Stimulated activated CD4-positive, alpha-beta T cell treated with anti-CD3 and anti-CD28 coated beads, Interleukin-2, amount 100 ng/mL, for 48 hours (primary cell): ENCODE results near the gene PRKN.
"Not testable (repeated sequence)": the region's sequence is repeated elsewhere in the genome, so short reads cannot be mapped to it uniquely, and the experiment has no call there.

Experiments used
- DNase-seq, 2 donors: peaks; one replicate each; pipeline ENCODE4 v3.0.0-alpha.2; 2020

PRKN gene

DNA sequence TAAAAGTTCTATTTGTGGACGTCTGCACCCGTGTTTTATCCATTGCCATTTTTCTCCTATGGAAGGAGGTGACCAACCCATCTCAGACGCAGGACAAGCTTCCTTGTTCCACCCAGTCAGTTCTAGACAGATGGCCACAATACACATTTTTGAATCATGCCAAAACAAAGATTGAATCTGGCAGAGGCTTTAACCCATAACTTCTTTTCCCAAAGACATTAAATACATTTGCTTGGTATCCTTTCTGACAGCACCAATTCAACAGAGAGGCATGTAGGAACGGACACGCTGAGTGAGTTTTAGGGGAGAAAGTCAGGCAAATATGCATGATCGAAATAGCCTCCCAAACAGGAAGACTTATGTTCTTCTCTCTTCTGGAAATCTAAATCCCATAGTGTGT, 901.1 kb downstream of the PRKN start:
- DNase-seq, result no peak

DNA sequence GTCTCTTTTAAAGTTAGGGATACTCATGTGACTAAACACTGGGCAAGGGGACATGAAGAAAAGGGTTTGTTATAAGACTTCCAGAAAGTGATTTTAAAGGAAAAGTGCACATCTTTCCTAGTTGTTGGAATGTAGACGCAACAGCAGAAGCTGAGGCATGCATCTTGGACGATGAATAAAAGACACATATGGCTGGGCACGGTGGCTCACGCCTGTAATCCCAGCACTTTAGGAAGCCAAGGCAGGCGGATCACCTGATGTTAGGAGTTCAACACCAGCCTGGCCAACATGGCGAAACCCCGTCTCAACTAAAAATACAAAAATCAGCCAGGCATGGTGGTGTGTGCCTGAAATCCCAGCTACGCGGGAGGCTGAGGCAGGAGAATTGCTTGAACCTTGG, 905.4 kb downstream of the PRKN start:
- DNase-seq, result not testable (repeated sequence)

DNA sequence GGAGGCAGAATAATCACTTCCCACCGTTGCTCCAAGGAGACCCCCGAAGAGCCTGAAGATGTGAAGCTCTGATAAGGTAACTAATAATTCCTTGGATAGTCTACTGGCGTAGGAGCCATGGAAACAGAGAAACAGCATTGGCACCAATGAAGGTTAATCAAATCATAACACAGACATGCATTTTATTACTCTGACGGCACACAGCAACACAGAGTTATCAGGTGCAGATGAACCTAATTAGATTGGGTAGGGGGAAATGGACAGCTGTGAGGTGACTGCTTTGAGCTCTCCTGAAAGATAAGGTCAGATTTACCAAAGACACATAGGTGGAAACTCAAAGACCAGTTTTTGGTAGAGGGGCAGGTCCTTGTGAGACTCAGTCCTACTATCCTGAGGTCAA, 909.7 kb downstream of the PRKN start:
- DNase-seq, result no peak

DNA sequence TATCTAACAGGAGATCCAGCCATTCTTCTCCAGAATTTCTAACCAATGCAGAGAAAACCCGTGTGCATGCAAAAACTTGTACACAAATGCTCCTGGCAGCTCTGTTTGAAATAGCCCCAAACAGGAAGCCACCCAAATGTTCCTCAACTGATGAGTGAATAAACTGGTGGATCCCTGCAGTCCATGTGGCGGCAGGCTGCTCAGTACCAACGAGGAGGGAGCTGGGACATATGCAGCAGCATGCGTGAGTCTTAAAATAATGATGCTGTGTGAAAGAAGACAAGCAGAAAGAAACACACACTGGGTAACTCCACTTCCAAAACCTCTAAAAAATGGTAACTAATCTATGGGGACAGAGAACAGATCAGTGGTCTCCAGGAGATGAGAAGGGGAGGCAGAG, 911.6 kb downstream of the PRKN start:
- no peak for DNase-seq

DNA sequence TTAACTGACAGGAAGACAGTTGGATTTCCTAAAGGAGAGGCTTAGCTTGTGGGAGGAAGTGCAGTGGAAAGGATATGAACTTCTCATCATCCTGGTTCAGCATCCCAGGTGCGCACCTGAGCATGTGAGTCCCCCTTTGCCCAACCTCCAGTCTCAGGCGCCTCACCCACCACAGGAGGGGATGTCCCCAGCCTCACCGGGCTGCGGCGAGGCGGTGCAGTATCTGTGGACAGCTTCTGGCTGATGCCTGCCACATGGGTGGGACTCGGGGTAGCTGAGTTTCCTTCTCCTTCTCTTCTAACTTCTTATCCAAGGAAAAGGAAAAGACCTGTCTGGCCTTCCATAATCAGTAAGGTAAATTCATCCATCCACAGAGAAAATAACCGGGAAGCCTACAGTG, 914.4 kb downstream of the PRKN start:
- no peak for DNase-seq

DNA sequence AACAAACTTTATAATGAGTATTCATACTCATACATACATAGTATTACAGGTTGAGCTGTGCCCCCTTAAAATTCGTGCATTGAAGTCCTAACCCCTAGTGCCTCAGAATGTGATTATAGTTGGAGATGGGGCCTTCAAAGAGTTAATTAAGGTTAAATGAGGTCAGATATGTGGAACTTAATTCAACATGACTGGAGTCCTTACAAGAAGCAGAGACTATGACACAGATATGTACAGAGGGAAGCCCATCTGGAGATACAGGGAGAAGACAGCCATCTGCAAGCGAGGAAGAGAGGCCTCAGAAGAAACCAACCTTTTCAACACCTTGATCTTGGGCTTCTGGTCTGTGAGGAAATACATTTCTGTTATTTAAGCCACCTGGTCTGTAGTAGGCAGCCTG, 917.6 kb downstream of the PRKN start:
- no peak for DNase-seq

DNA sequence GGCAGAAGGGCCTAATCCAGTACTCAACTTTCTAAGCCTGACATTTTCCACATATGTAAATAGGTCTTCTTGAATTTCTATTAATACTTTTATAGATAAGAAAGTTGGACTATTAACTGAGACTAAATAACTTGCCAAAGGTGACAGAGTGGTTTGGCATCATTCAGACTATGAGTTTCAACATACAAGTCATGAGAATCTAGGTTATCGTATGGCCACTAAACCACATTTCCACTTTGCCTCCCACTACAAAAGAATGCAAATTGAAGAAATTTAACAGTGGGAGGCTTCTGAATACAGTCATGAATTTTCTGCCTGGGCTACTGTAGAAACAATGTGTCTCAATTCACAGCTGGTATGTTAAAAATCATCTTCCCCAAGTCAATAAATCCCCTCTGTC, 922.7 kb downstream of the PRKN start:
- no peak for DNase-seq

DNA sequence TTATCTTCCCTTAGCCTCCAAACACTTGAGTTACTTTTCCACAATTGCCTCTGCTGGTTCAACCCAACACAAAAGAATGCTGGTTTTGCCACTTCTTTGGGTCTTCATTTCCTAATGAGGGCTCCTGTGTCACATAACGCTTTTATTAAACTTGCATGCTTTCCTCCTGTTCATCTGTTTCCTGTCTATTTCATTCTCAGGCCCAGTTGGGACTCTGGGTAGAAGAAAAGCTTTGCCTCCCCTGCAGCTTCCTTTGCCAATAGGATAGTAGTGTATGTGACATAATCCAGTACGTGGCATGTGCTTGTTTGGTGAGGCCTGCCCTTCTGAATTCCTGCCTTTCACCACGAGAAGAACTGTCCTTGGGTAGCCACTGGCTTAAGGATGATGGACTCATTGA, 924.4 kb downstream of the PRKN start:
- DNase-seq, result no peak

DNA sequence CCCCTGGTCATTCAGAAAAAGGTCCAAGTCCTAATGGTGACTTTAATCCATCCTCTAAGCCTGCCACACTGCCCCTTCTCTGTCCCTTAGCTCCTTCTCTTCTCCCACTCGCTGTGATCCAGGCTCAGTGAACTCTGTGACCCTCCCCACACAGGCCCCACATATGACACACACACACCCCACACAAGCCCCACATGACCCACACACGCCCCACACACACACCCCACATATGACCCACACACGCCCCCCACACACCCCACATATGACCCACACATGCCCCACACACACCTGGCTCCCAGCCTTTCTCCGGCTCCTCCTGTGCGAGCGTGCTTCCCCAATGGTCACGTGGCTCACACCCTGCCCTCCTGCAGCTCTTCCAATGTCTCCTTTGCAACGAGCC, 925.3 kb downstream of the PRKN start:
- no peak for DNase-seq

DNA sequence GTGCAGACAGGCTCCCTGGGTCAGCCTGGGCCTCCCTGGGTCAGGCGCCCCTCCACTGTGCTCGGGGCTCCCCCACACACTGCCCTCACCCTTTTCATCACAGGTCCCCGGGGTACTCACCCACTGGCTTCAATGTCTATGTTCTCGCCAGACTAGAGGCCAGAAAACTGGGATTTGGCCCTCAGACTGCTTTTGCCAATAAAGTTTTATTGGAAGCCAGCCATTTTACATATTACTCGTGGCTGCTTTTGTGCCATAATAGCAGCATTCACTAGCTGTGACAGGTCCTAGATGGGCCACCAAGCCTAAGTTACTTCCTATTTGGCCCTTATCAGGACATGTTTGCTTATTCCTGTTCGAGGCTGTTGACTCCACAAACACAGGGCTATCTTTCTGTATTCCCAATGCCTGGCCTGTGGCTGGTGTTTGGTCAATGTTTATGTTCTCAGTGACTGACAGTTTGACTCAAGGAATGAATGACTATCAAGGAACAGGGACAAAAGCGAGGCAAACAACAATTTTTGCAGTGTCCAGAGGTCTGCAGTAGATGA, 928.6 kb downstream of the PRKN start:
- no peak for DNase-seq

DNA sequence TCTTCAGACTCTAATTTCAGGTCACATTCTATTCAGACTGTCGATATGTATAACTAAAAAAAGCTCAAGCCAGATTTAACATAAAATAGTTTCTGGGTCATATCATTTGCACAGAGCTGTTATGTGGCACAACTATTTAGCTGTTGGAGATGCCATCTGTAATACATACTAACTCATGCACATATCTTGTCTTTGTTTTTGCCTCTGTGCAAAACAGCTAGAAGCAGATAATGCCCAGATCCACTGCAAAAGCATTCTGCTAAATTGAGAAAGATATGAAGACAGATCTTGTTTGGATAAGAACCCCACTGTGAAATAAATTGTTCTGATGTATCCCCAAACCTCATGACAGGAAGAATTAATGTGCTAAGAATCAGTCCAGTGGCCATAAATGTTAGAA, 930.9 kb downstream of the PRKN start:
- DNase-seq, result no peak

DNA sequence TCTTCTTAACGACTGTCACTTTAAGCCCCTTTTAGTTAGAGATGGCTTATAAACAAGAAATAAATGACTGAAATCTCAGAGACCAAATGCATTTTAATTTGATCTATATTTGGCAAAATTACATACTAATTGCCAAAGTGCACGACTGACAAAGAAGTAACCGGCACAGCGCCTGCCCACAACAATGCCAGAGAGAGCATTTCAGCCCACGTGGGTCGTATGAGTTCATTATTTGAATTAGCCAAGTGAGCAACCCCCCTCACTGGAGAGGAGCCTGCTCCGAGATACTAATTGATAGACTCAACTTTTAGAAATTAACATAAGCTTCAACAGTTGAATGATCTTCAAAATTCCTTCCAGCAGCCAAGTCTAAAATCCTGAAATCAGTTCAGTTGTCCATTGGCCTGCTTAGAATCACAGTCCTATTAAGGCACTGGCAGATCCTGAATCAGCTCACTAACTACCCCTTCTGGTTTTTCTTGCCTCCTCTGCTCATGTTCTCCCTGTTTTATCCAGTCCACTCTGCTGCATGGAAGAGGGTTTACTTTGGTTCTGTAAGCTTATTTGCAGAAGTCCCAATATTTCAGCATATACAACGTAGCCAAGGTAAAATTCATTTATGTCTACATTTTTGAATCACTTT, 934.6 kb downstream of the PRKN start:
- no peak for DNase-seq

DNA sequence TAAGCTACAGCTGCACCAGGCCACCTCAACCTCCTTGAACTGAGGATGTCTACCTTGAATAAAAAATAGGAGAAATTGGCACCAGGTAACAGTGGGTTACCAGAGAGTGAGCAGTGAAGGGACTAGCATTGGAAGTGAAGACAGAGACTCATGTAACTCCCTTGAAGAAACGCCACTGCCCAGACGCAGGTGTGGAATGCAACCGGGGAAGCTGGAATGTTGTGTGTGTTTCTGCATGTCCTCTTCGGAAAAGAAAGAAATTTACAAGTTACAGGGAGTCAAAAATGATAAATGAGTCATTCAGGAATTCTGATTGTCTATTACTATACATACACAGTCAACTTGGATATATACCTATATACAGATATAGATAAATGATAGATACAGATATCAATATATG, 939.0 kb downstream of the PRKN start:
- DNase-seq, result no peak

DNA sequence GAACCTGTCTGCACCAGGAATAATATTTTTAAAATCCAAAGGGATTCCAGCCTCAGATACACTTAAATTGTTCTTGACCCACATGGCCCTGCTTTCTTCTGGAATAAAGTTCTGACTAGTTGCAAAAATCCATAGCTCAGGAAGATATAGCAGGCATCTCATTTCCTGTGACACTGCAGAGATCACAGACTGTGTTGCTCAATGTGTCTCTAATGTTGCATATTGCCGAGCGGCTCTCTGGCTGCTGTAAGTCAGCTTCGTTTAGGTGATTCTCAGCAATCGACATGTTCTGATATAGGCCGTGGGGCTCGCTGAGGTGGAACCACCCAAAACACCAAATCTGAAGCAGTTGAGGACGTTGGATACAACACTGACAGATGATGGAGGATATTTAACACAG, 955.4 kb downstream of the PRKN start:
- no peak for DNase-seq

DNA sequence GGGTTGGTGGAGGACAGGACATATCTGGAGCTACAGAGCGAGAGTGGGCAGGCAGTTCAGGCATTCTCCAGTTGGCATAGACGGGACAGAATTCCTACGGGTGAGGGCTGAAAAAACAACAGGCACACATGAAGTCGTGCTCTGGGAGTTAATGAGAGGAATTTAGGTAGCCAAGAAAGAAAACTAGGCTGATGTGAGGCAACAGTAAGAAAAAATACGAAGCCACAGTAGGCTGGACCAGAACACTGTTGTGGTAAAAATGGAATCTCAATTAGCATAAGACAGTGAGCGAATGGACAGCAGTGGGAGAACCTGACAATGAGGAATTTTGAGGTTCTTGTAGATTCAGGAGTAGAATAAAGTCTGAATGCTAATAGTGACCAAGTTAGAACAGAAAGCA, 965.6 kb downstream of the PRKN start:
- DNase-seq, result no peak

DNA sequence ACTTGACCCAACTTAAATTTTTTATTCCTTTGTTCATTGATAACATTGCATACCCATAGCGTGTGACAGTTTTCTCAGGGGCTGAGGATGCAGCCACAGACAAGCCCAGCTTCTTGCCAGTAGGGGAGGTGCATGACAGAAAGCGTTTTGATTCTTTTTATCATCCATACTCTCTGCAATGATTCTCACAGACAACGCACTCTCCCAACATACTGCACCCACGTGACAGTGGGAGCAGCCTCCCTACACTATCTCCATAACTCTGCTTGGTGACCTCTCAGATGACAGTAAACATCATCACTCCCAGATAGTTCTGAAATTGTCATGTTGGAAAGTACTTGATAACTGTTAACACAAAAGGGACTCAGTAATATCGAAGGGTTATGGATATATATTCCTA, 972.5 kb downstream of the PRKN start:
- no peak for DNase-seq

DNA sequence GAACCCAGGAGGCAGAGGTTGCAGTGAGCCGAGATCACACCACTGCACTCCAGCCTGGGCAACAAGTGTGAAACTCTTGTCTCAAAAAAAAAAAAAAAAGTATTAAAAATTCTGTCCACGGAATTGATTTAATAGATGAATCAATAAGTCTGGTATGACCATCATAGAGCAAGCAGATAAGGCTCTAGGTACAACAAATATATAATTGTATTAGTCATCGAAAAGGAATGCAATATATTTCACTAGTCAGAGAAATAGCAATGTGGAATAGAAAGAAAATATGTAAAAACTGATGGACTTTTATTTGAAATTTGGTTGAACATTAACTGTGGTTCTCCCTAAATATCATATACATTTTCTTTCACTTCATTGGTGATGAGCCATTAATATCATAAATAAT, 976.9 kb downstream of the PRKN start:
- DNase-seq, result no peak

DNA sequence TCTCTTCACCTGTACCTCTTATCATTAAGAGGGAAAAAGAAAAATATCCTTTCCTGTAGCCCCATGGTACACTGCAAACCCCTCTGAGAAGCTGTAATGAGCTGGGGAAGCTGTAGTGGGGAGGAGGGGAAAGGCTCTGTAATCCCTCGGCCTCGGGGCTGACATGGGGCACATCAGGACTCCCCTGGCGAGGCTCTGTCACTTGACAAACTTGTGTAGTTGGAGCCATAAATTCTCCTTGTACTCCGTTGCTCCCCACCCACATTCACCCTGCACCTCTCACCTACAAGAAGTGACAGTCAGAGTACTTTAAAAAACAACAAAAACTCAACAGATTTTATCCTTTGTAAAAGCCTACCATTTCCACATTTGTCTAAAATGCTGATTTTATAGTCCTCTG, 978.0 kb downstream of the PRKN start:
- DNase-seq, result no peak

DNA sequence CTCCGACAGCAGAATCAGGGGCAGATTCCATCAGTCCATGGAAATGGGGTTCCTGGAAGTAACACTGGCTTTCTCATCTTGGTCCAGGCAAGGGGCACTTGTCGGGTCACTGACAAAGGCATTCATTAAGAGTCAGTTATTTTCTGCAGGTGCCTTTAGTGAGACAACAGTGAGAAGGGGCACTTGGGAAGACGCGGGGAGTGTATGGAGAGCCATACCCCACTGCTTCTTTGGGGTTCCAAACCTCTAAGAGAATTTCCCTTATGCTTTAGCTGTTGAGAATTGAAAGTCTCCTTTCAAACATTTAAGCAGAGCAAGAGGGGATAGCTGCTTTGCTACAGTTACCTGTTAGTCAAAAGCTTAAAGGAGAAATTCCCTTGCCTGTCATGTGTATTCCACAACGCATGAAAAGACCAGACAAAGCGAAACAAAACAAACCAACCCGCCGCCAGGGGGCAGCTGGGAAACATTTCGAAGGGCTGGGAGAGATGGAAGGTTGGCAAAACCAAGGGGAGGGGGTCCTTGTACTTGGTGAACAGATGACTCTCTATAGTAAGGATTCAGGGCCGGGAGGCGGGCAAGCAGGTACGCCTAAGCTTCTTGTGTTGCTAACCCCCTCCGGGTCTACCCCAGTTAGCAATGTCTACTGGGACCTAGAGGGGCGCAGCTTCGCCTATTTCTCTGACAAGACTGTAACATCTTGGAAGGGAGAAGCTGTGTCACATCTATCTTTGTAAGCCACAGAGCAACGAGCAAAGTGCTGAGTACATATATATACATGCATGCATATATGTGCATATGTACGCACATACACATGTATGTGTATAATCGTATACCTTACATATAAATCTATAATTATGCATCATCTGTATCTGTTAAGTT, 978.8 kb downstream of the PRKN start:
- peak; percentile 15 to 35 for DNase-seq

DNA sequence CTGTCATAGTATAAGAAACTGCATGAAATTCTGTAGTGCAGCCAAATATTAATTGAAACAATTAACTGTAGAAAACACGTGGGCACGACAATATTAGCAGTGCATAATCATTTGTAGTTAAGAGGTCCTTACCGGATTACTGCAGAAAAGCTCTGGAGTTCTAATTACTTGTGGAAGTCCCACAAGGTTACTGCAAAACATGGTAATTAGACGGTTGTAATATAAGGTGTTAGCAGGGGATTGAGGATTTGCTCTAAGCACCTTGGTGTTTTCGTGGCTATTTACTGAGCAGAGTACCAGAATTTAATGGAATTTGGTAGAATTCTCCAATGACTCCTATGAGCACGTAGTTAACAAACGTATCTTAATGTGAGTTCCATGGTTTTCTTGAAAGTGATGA, 980.1 kb downstream of the PRKN start:
- DNase-seq, result no peak

DNA sequence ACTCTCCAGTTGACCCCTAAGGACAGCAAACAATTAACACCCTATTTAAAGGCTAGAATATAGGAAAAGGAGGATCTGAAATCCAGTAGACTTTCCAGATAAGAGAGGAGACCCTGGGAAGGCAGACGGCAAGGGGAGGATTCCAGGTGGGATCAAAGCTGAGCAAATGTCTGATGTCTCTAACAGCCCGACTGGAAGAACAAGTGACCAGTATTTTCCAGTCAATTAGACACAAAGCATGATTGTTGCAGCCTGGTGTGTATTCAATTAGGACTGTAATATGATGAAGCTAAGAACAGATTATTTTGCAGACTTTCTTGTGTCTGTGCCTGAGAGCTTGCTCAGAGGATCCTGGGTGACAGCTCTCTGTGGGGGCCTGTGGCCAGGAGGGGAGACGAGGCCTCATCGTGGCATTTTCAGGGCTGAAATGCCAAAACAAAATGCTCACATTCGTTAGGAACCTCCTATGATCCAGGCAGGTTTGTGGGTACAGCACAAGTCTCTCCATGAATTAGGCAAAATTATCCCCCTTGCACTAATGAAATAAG, 981.9 kb downstream of the PRKN start:
- DNase-seq, result no peak

DNA sequence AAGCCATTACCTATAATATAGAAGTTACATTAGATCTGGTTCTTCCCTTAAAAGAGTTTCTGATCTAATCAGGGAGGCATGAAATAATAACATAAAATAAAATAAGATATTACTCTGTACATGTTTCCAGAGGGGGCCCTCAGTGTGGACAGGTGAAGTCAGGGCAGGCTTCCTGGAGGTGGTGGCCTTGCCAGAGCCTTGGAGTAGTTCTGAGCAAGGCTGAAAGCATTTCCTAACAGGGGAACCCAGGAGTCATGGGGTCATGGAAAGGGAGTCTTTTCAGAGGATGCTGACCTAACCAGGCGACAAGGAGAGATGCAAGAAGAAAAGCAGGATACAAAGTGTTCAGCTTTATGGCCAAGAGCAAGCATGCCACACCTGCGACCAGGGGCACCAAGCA, 982.4 kb downstream of the PRKN start:
- DNase-seq, result no peak

DNA sequence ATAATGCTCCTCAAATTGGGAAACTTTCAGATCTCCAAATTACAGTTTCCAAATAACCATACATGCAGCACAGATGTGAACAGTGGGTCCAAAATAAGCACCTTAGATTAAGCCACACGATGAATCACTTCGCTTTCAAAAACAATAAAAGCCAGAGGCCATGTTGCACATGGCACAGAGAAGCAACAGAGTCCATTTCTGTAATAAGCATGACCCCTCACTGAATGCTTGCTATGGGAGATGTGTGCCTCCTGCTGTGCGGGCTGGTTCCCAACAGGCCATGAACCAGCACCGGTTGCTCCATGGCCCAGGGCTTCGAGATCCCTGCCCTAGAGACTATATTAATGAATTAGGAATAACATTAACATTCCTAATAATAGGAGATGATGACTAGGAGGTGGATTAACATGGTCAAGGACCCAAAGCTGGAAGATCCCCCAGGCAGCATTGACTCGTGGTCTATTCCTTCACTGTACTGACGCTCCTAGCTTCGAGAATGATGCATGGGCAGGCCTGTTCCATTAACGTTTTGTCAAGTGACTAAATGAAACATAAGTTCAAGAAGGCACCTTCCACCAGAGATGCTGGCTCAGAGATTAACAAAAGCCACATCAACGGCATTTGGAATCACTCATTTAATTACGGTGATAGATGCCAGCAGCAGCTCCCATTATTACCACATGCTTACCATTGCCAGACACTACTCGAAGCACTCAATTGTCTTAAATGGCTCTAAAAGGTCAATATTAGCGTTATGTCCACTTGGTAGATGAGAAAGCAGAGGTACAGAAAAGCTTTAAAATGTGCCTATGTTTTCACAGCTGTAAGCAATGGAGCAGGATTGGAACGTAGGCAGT, 983.1 kb downstream of the PRKN start:
- DNase-seq, result no peak
